Tibial artery (tissue), 4 donors: ENCODE data around the gene TRIOBP.

Experiments used
- DNase-seq, 2 donors: peaks; one replicate each; pipeline ENCODE4 v3.0.0-alpha.2; 2019
- H3K27ac ChIP-seq, 2 donors: fragments of 200-600 bp; sonication (generic) in 1 of 2; 1 replicate in 1 of 2; 2 replicates in 1 of 2; pipeline ENCODE4 v1.5.1; 2018 to 2019; ENCODE audit warnings: mild to moderate bottlenecking in 1 of 2
- H3K27me3 ChIP-seq, 2 donors: fragments of 200-600 bp; sonication (generic) in 1 of 2; one replicate each; pipeline versions ENCODE4 v1.5.1 to v1.6.0; 2016 to 2019
- H3K36me3 ChIP-seq, 3 donors: fragments of 200-600 bp; sonication (generic) in 2 of 3; one replicate each; pipeline ENCODE4 v1.5.1; 2016 to 2019; ENCODE audit warnings: mild to moderate bottlenecking in 2 of 3
- H3K4me1 ChIP-seq, 4 donors: fragments of 200-600 bp; sonication (generic) in 2 of 4; 1 replicate in 3 of 4; 2 replicates in 1 of 4; pipeline ENCODE4 v1.5.1; 2016 to 2019
- H3K4me3 ChIP-seq, 2 donors: fragments of 200-600 bp; sonication (generic) in 1 of 2; 1 replicate in 1 of 2; 2 replicates in 1 of 2; pipeline ENCODE4 v1.5.1; 2018 to 2019; ENCODE audit warnings: mild to moderate bottlenecking in 2 of 2
- H3K9me3 ChIP-seq, 3 donors: fragments of 200-600 bp; sonication (generic) in 1 of 3; one replicate each; pipeline ENCODE4 v1.5.1; 2016 to 2019
- CTCF ChIP-seq, 2 experiments: fragments of 200-600 bp in 1 of 2; fragments of 450-650 bp in 1 of 2; IDR thresholded peaks; one replicate each; pipeline ENCODE4 v1.5.1; 2017 to 2019; ENCODE audit warnings: antibody characterized with exemption in 2 of 2, mild to moderate bottlenecking in 1 of 2, moderate library complexity in 1 of 2
- intact Hi-C: fragments of 100-400 bp; cut with DNase I; formaldehyde crosslinking; loops from one replicate; pipeline ENCODE4 v1.15.0; 2023; ENCODE audit warnings: low total_unique reads

The TRIOBP gene

DNA sequence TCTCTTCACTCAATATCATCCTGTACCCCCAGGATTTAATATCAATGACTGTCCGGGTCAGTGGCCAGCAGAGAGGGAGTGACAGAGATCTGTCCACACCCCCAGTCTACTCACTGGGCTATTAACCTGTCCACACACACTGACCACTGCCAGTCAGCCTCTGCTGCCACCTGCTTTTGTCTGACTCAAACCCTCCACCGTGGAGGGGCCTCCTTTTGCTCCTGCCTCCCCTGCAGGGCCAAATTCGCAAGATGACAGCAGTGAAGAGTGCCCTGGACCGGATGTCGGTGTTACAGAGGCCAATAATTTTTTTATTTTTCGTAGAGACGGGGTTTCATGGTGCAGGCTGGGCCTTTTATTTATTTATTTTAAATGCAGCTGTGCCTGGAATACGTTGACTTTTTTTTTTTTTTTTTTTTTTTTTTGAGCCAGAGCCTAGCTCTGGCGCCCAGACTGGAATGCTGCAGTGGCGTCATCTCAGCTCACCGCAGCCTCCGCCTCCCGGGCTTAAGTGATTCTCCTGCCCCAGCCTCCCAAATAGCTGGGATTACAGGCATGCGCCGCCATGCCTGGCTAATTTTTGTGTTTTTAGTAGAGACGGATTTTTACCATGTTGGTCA, 33.2 kb upstream of the TRIOBP start:
- H3K9me3 ChIP-seq, result no peaks in the 10 kb centered on the region
- intact Hi-C loops, result loop anchor here (2.0 kb wide), 1 partner anchor 17 kb away; no protein-coding TSS in a partner anchor
- no peaks in the 10 kb centered on the region for H3K27me3 ChIP-seq
- H3K4me1 ChIP-seq, result peaks cover 0 to 34% (median 22%) of the 10 kb centered on the region in 4 donors
- TF ChIP-seq CTCF (IDR thresholded peaks at IDR 0.05), result no peak
- no peak for DNase-seq
- H3K36me3 ChIP-seq, result peaks cover 0 to 15% (median 14%) of the 10 kb centered on the region in 3 donors
- H3K27ac ChIP-seq, result no peak overlapping the region
- H3K4me3 ChIP-seq, result no peak overlapping the region

GRCh38 chr22:37664249-37665101, 32.4 kb upstream of the TRIOBP start:
- H3K4me3 ChIP-seq, result no peak overlapping the region
- TF ChIP-seq CTCF (IDR thresholded peaks at IDR 0.05), result no peak
- no peak overlapping the region for H3K27ac ChIP-seq
- no peaks in the 10 kb centered on the region for H3K27me3 ChIP-seq
- no peak for DNase-seq
- intact Hi-C loops, result no loop called here
- H3K36me3 ChIP-seq, result peaks cover 0 to 15% (median 14%) of the 10 kb centered on the region in 3 donors
- H3K9me3 ChIP-seq, result no peaks in the 10 kb centered on the region
- H3K4me1 ChIP-seq, result peaks cover 0 to 29% (median 18%) of the 10 kb centered on the region in 4 donors

GRCh38 chr22:37665487-37665886, 31.4 kb upstream of the TRIOBP start:
- peaks cover 0 to 19% (median 12%) of the 10 kb centered on the region in 4 donors for H3K4me1 ChIP-seq
- no peak for DNase-seq
- H3K9me3 ChIP-seq, result no peaks in the 10 kb centered on the region
- no peak overlapping the region for H3K27ac ChIP-seq
- H3K36me3 ChIP-seq, result peaks cover 0 to 15% (median 14%) of the 10 kb centered on the region in 3 donors
- H3K4me3 ChIP-seq, result no peak overlapping the region
- TF ChIP-seq CTCF (IDR thresholded peaks at IDR 0.05), result no peak
- no peaks in the 10 kb centered on the region for H3K27me3 ChIP-seq
- intact Hi-C loops, result no loop called here

- Histone ChIP-seq H3K27ac (no peak overlapping the region), H3K36me3 (peaks cover 0 to 15% (median 14%) of the 10 kb centered on the region in 3 donors), H3K4me3 (no peak overlapping the region), H3K4me1 (peaks cover 0 to 27% (median 16%) of the 10 kb centered on the region in 4 donors), H3K27me3 (no peaks in the 10 kb centered on the region), H3K9me3 (no peaks in the 10 kb centered on the region)
- DNase-seq, result no peak
- intact Hi-C loops, result no loop called here
- no peak for TF ChIP-seq CTCF (IDR thresholded peaks at IDR 0.05)
These were observed 27.3 kb upstream of the TRIOBP start for GRCh38 chr22:37669586-37669985.

- Histone ChIP-seq H3K36me3 (no peaks in the 10 kb centered on the region), H3K27me3 (no peaks in the 10 kb centered on the region), H3K9me3 (no peaks in the 10 kb centered on the region), H3K27ac (peak overlapping the region; percentile 81 to 94), H3K4me3 (no peak overlapping the region), H3K4me1 (peaks cover 0 to 48% (median 20%) of the 10 kb centered on the region in 4 donors)
- TF ChIP-seq CTCF (IDR thresholded peaks at IDR 0.05), result no peak
- no peak for DNase-seq
- intact Hi-C loops, result no loop called here
These were observed 24.5 kb upstream of the TRIOBP start for GRCh38 chr22:37672206-37672919.
